Memory B cell (primary cell): Measurements from ENCODE around the gene SYNJ2BP.
"Not testable (repeated sequence)": the region's sequence is repeated elsewhere in the genome, so short reads cannot be mapped to it uniquely, and the experiment has no call there.

ENCODE experiments used
- ATAC-seq: fragments of 150-1000 bp; cut with Tn5 transposase; 2 replicates; pipeline ENCODE4 v1.10.0; 2021; ENCODE audit warnings: low read depth, mild to moderate bottlenecking, moderate library complexity
- DNase-seq, 2 donors: peaks; one replicate each; pipeline ENCODE4 v3.0.0; 2022; ENCODE audit warnings: low spot score in 2 of 2
- H3K27ac Mint-ChIP-seq: one replicate; pipeline ENCODE4 v1.8.0; 2022; ENCODE audit warnings: mild to moderate bottlenecking, moderate library complexity, mixed read lengths
- H3K27me3 Mint-ChIP-seq: one replicate; pipeline ENCODE4 v1.8.0; 2022; ENCODE audit warnings: mixed read lengths
- H3K36me3 Mint-ChIP-seq: one replicate; pipeline ENCODE4 v1.8.0; 2022; ENCODE audit warnings: mild to moderate bottlenecking, mixed read lengths
- H3K4me1 Mint-ChIP-seq: one replicate; pipeline ENCODE4 v1.8.0; 2022; ENCODE audit warnings: mixed read lengths
- H3K4me3 Mint-ChIP-seq: one replicate; pipeline ENCODE4 v1.8.0; 2022; ENCODE audit warnings: mild to moderate bottlenecking, moderate library complexity, mixed read lengths
- H3K9me3 Mint-ChIP-seq: one replicate; pipeline ENCODE4 v1.8.0; 2022; ENCODE audit warnings: mixed read lengths

Gene SYNJ2BP, protein sequence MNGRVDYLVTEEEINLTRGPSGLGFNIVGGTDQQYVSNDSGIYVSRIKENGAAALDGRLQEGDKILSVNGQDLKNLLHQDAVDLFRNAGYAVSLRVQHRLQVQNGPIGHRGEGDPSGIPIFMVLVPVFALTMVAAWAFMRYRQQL

GRCh38 chr14:70416725-70417349 is at the start of gene SYNJ2BP:
TSS of gene SYNJ2BP (minus strand) at chr14:70417090. CDS start at chr14:70416963, 127 bp downstream.
- DNase-seq (peak; percentile 10 to 39), ATAC-seq (peak; percentile 89)
- Mint-ChIP-seq H3K4me1 (peaks cover 22% of the 10 kb centered on the region), H3K27me3 (peaks cover 2% of the 10 kb centered on the region), H3K36me3 (peaks cover 4% of the 10 kb centered on the region), H3K4me3 (peak within 1 kb of the TSS; percentile 94), H3K27ac (peak within 1 kb of the TSS; percentile 86), H3K9me3 (no peaks in the 10 kb centered on the region)

GRCh38 chr14:70454731-70455130 is 37.8 kb upstream of the SYNJ2BP start:
- no peak for ATAC-seq
- H3K9me3 Mint-ChIP-seq = no peaks in the 10 kb centered on the region
- H3K27me3 Mint-ChIP-seq = no peaks in the 10 kb centered on the region
- no peaks in the 10 kb centered on the region for H3K4me1 Mint-ChIP-seq
- no peak overlapping the region for H3K4me3 Mint-ChIP-seq
- H3K27ac Mint-ChIP-seq = no peak overlapping the region
- DNase-seq = no peak
- H3K36me3 Mint-ChIP-seq = no peaks in the 10 kb centered on the region

DNA sequence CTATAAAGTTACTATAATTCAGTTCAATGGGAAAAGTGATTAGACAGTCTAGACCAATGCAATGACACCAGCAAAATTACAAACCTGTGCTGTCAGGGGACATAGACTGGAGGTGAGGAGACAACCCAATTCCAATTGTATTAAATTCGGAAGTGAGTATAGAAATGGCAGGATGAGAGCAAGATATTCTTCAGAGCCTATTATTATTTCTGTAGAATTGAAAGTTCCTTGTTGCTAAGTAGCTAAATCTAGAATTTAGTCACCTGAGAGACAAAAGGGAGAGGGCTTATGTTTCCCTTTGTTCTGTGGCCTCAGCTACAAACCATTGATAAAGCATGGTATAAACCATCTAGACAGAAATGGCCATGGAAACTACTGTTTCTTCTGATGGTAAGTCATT is 35.0 kb upstream of the SYNJ2BP start, which contains the start of gene ADAM21:
Gene ADAM21, plus strand, starts transcription at position 301 of the 400 bp plus-strand sequence. CDS start 5,326 bp downstream, outside the sequence.
- Mint-ChIP-seq H3K9me3 (no peaks in the 10 kb centered on the region), H3K4me3 (no peak within 1 kb of the TSS), H3K36me3 (no peaks in the 10 kb centered on the region), H3K27ac (no peak within 1 kb of the TSS), H3K27me3 (no peaks in the 10 kb centered on the region), H3K4me1 (no peaks in the 10 kb centered on the region)
- ATAC-seq (no peak), DNase-seq (no peak)

DNA sequence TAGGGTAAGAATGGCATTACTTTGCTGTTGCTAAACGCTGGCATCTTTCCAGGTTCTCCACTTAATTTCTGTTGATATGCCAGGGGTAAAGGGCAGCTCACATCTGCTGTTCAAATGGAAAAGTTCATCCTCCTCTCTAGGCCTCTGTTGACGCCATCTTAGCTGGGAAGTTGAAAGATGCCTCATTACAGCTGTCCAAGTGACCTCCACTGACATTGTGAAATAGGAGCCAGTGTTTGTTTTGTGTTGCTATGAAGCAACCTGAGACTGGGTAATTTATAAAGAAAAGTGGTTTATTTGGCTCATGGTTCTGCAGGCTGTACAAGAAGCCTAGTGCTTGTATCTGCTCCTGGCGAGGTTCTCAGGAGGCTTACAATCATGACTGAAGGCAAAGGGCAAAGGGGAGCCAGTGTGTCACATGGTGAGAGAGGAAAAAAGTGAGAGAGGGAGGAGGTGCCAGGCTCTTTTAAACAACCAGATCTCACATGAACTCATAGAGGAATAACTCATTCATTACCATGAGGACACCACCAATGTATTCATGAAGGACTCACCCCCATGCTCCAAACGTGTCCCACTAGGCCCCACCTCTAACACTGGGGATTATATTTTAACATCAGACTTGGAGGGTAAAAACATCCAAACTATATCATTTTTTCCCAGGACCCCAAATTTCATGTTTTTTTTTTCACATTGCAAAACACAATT is 31.9 kb upstream of the SYNJ2BP start:
- no peaks in the 10 kb centered on the region for H3K9me3 Mint-ChIP-seq
- no peaks in the 10 kb centered on the region for H3K4me1 Mint-ChIP-seq
- no peak for ATAC-seq
- no peaks in the 10 kb centered on the region for H3K27me3 Mint-ChIP-seq
- DNase-seq = no peak
- no peak overlapping the region for H3K27ac Mint-ChIP-seq
- peaks cover 1% of the 10 kb centered on the region for H3K36me3 Mint-ChIP-seq
- H3K4me3 Mint-ChIP-seq = no peak overlapping the region

- no peaks in the 10 kb centered on the region for H3K4me1 Mint-ChIP-seq
- ATAC-seq (no peak), DNase-seq (no peak)
- H3K27me3 Mint-ChIP-seq = peaks cover 2% of the 10 kb centered on the region
- H3K9me3 Mint-ChIP-seq = peaks cover 9% of the 10 kb centered on the region
- H3K4me3 Mint-ChIP-seq = no peak overlapping the region
- no peak overlapping the region for H3K27ac Mint-ChIP-seq
- H3K36me3 Mint-ChIP-seq = peaks cover 8% of the 10 kb centered on the region
These were observed 25.9 kb upstream of the SYNJ2BP start for GRCh38 chr14:70442750-70443149.

GRCh38 chr14:70441641-70442040 is 24.8 kb upstream of the SYNJ2BP start:
- Mint-ChIP-seq H3K4me1 (no peaks in the 10 kb centered on the region), H3K27me3 (peaks cover 2% of the 10 kb centered on the region), H3K27ac (no peak overlapping the region), H3K36me3 (peaks cover 8% of the 10 kb centered on the region), H3K9me3 (peaks cover 12% of the 10 kb centered on the region), H3K4me3 (no peak overlapping the region)
- ATAC-seq (no peak), DNase-seq (no peak)

GRCh38 chr14:70436867-70437266 is 20.0 kb upstream of the SYNJ2BP start:
- Mint-ChIP-seq H3K36me3 (peaks cover 14% of the 10 kb centered on the region), H3K4me3 (no peak overlapping the region), H3K9me3 (peaks cover 17% of the 10 kb centered on the region), H3K27ac (no peak overlapping the region), H3K4me1 (no peaks in the 10 kb centered on the region), H3K27me3 (peaks cover 16% of the 10 kb centered on the region)
- ATAC-seq = no peak
- no peak for DNase-seq

DNA sequence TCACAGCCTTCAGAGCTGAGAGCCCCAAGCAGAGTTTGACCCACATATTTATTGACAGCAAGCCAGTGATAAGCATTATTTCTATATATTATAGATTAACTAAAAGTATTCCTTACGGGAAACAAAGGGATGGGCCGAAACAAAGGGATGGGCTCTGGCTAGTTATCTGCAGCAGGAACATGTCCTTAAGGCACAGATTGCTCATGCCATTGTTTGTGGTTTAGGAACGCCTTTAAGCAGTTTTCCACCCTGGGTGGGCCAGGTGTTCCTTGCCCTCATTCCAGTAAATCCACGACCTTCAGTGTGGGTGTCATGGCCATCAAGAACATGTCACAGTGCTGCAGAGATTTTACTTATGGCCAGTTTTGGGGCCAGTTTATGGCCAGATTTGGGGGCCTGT is 9.7 kb upstream of the SYNJ2BP start:
- H3K27me3 Mint-ChIP-seq = peaks cover 11% of the 10 kb centered on the region
- H3K9me3 Mint-ChIP-seq = not testable (repeated sequence)

GRCh38 chr14:70425354-70425753 is 8.5 kb upstream of the SYNJ2BP start:
- ATAC-seq (no peak), DNase-seq (no peak)
- no peaks in the 10 kb centered on the region for H3K4me1 Mint-ChIP-seq
- H3K36me3 Mint-ChIP-seq = no peaks in the 10 kb centered on the region
- peaks cover 11% of the 10 kb centered on the region for H3K27me3 Mint-ChIP-seq
- H3K4me3 Mint-ChIP-seq = no peak overlapping the region
- no peak overlapping the region for H3K27ac Mint-ChIP-seq
- H3K9me3 Mint-ChIP-seq = peaks cover 3% of the 10 kb centered on the region

More for the DNA sequence above, 9.7 kb upstream of the SYNJ2BP start:
- not testable (repeated sequence) for H3K4me1 Mint-ChIP-seq, H3K36me3 Mint-ChIP-seq, ATAC-seq, H3K27ac Mint-ChIP-seq, DNase-seq, H3K4me3 Mint-ChIP-seq

- ATAC-seq (no peak), DNase-seq (no peak)
- Mint-ChIP-seq H3K36me3 (no peaks in the 10 kb centered on the region), H3K4me1 (no peaks in the 10 kb centered on the region), H3K4me3 (no peak overlapping the region), H3K9me3 (no peaks in the 10 kb centered on the region), H3K27ac (no peak overlapping the region), H3K27me3 (peaks cover 6% of the 10 kb centered on the region)
These were observed 5.6 kb upstream of the SYNJ2BP start for GRCh38 chr14:70422538-70422937.

- not testable (repeated sequence) for DNase-seq, H3K9me3 Mint-ChIP-seq, H3K27me3 Mint-ChIP-seq, H3K4me3 Mint-ChIP-seq, H3K27ac Mint-ChIP-seq, H3K36me3 Mint-ChIP-seq, ATAC-seq
- peaks cover 17% of the 10 kb centered on the region for H3K4me1 Mint-ChIP-seq
These were observed 2.5 kb upstream of the SYNJ2BP start for GRCh38 chr14:70419270-70419931.

DNA sequence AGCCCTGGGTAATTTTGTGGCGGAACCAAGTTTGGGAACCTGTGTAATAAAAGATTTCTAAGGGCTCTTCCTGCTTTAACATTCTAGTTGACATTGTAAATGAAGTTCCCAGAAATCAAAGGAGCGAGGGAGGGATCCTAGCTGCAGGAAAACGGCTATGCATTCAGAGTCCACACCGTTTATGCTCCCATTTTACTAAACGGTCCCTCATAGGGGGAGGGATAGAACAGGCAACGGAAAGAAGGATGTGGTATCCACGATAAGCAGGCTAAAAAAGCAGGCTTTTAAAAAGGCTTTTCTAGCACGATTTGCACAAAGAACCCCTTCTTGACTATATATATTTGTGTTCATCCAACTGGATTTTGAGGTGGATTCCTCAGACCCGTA is 559 bp downstream of the SYNJ2BP start:
- peak; percentile 13 for ATAC-seq
- Mint-ChIP-seq H3K27ac (peak overlapping the region; percentile 86), H3K4me1 (peaks cover 27% of the 10 kb centered on the region)

DNA sequence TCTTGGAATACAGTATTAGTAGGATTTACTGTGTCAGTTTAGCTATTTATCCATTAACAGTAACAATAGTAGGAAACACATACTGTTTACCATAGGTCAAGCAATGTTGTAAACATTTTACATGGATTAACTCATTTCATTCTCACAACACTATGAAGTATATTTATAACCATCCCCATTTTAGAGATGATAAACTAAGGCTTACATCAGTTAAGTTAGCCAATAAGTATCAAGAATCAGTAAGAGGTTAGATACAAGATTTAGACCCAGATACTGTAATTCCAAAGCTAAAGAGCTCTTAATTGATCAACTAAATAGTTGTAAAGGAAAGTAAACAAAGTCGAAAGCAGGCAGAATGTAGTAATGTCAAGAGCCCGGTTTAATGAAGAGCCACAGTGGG is 1.1 kb downstream of the SYNJ2BP start:
- H3K27ac Mint-ChIP-seq = peak overlapping the region; percentile 75
- no peaks in the 10 kb centered on the region for H3K27me3 Mint-ChIP-seq
- DNase-seq = no peak
- peak overlapping the region; percentile 84 for H3K4me3 Mint-ChIP-seq
- no peaks in the 10 kb centered on the region for H3K9me3 Mint-ChIP-seq
- ATAC-seq = no peak
- peaks cover 8% of the 10 kb centered on the region for H3K36me3 Mint-ChIP-seq
- peaks cover 29% of the 10 kb centered on the region for H3K4me1 Mint-ChIP-seq

More for the DNA sequence above, 559 bp downstream of the SYNJ2BP start:
- no peaks in the 10 kb centered on the region for H3K27me3 Mint-ChIP-seq
- no peak for DNase-seq
- H3K9me3 Mint-ChIP-seq = no peaks in the 10 kb centered on the region
- H3K36me3 Mint-ChIP-seq = peaks cover 8% of the 10 kb centered on the region
- peak overlapping the region; percentile 94 for H3K4me3 Mint-ChIP-seq

- Mint-ChIP-seq H3K27ac (no peak overlapping the region), H3K36me3 (peaks cover 21% of the 10 kb centered on the region), H3K4me1 (peaks cover 25% of the 10 kb centered on the region), H3K27me3 (no peaks in the 10 kb centered on the region), H3K4me3 (no peak overlapping the region), H3K9me3 (no peaks in the 10 kb centered on the region)
- ATAC-seq = no peak
- DNase-seq = no peak
These were observed 9.3 kb downstream of the SYNJ2BP start for GRCh38 chr14:70407621-70408020.
